Upper lobe of left lung (tissue), 4 donors: ENCODE measurements around the gene FAM229A.

Experiments used
- EP300 ChIP-seq, 4 donors: sonication (generic); formaldehyde crosslinking; IDR thresholded peaks; one replicate each; pipeline ENCODE4 v1.5.1; 2017; ENCODE audit warnings: antibody characterized with exemption in 4 of 4, control low read depth in 2 of 4
- POLR2A ChIP-seq, 4 donors: fragments of 450-650 bp; IDR thresholded peaks; one replicate each; pipeline ENCODE4 v1.5.1; 2016 to 2017; ENCODE audit warnings: antibody characterized with exemption in 4 of 4, mild to moderate bottlenecking in 2 of 4
- TF ChIP-seq, protein P1 (sequence below), 6 experiments: fragments of 450-650 bp in 4 of 6; fragments of 200-600 bp in 2 of 6; sonication (generic) in 2 of 6; IDR thresholded peaks; one replicate each; pipeline ENCODE4 v1.5.1; 2016 to 2019; ENCODE audit warnings: antibody characterized with exemption in 6 of 6

- TF ChIP-seq POLR2A (IDR thresholded peaks at IDR 0.05) (no peak), EP300 (IDR thresholded peaks at IDR 0.05) (no peak)
- TF ChIP-seq, protein P1, sequence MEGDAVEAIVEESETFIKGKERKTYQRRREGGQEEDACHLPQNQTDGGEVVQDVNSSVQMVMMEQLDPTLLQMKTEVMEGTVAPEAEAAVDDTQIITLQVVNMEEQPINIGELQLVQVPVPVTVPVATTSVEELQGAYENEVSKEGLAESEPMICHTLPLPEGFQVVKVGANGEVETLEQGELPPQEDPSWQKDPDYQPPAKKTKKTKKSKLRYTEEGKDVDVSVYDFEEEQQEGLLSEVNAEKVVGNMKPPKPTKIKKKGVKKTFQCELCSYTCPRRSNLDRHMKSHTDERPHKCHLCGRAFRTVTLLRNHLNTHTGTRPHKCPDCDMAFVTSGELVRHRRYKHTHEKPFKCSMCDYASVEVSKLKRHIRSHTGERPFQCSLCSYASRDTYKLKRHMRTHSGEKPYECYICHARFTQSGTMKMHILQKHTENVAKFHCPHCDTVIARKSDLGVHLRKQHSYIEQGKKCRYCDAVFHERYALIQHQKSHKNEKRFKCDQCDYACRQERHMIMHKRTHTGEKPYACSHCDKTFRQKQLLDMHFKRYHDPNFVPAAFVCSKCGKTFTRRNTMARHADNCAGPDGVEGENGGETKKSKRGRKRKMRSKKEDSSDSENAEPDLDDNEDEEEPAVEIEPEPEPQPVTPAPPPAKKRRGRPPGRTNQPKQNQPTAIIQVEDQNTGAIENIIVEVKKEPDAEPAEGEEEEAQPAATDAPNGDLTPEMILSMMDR (IDR thresholded peaks at IDR 0.05) = no peak
Measured at GRCh38 chr1:32334274-32334861, 27.9 kb downstream of the FAM229A start.
